GM18519 (cell line): Measurements from ENCODE around the gene CD2.
"Not testable (repeated sequence)": the region's sequence is repeated elsewhere in the genome, so short reads cannot be mapped to it uniquely, and the experiment has no call there.

ENCODE experiments used
- ATAC-seq: cut with Tn5 transposase; IDR thresholded peaks from one replicate; pipeline ENCODE4 v1.9.1; 2021; ENCODE audit warnings: mild to moderate bottlenecking, moderate library complexity; ENCODE audit not compliant: unreplicated experiment, low FRiP score

The CD2 gene

GRCh38 chr1:116756092-116756491, 1.9 kb downstream of the CD2 start:
- ATAC-seq, result not testable (repeated sequence)

- ATAC-seq, result not testable (repeated sequence)
Observed at GRCh38 chr1:116758456-116758815, 4.2 kb downstream of the CD2 start.

GRCh38 chr1:116759636-116760035, 5.4 kb downstream of the CD2 start:
- no peak for ATAC-seq

GRCh38 chr1:116760487-116760886, 6.3 kb downstream of the CD2 start:
- no peak for ATAC-seq

- no peak for ATAC-seq
Observed at GRCh38 chr1:116760996-116761665, 6.9 kb downstream of the CD2 start.

- no peak for ATAC-seq
Observed at GRCh38 chr1:116762281-116762680, 8.1 kb downstream of the CD2 start.

- no peak for ATAC-seq
Observed at GRCh38 chr1:116762781-116763115, 8.5 kb downstream of the CD2 start.

- ATAC-seq, result no peak
Observed at GRCh38 chr1:116763116-116763786, 9.0 kb downstream of the CD2 start.

- ATAC-seq, result no peak
Observed at GRCh38 chr1:116763787-116764465, 9.7 kb downstream of the CD2 start.

GRCh38 chr1:116764466-116764898, 10.3 kb downstream of the CD2 start:
- ATAC-seq, result no peak

- ATAC-seq, result no peak
Observed at GRCh38 chr1:116764906-116765862, 11.0 kb downstream of the CD2 start.

- no peak for ATAC-seq
Observed at GRCh38 chr1:116765962-116766361, 11.7 kb downstream of the CD2 start.

- no peak for ATAC-seq
Observed at GRCh38 chr1:116766616-116767469, 12.6 kb downstream of the CD2 start.

- no peak for ATAC-seq
Observed at GRCh38 chr1:116767782-116768382, 13.7 kb downstream of the CD2 start.

GRCh38 chr1:116768416-116769103, 14.3 kb downstream of the CD2 start:
- no peak for ATAC-seq

GRCh38 chr1:116769104-116769452, 14.8 kb downstream of the CD2 start:
- peak; percentile 29 for ATAC-seq

- ATAC-seq, result peak; percentile 80
Observed at GRCh38 chr1:116769561-116769977, 15.3 kb downstream of the CD2 start.

GRCh38 chr1:116769994-116770393, 15.8 kb downstream of the CD2 start:
- ATAC-seq, result no peak

- ATAC-seq, result no peak
Observed at GRCh38 chr1:116770625-116771024, 16.4 kb downstream of the CD2 start.
